HEK293 (cell line): Measurements from ENCODE around the gene BTBD6.

Source experiments
- GLI4 ChIP-seq: fragments of 450-650 bp; formaldehyde crosslinking; IDR thresholded peaks from 2 replicates; pipeline ENCODE4 v1.5.1; 2016; ENCODE audit warnings: missing biosample characterization, missing genetic modification characterization
- GLIS1 ChIP-seq: fragments of 450-650 bp; formaldehyde crosslinking; IDR thresholded peaks from 2 replicates; pipeline ENCODE4 v1.5.1; 2016; ENCODE audit warnings: missing biosample characterization, missing genetic modification characterization
- GLIS2 ChIP-seq: fragments of 450-650 bp; formaldehyde crosslinking; IDR thresholded peaks from 2 replicates; pipeline ENCODE4 v1.5.1; 2016; ENCODE audit warnings: missing biosample characterization, missing genetic modification characterization
- MYNN ChIP-seq: fragments of 450-650 bp; formaldehyde crosslinking; IDR thresholded peaks from 2 replicates; pipeline ENCODE4 v1.5.1; 2016; ENCODE audit warnings: missing biosample characterization, missing genetic modification characterization, borderline replicate concordance
- YY1 ChIP-seq: fragments of 450-650 bp; formaldehyde crosslinking; IDR thresholded peaks from 2 replicates; pipeline ENCODE4 v1.5.1; 2018; ENCODE audit warnings: missing biosample characterization, missing genetic modification characterization
- ZBTB7A ChIP-seq: fragments of 450-650 bp; formaldehyde crosslinking; IDR thresholded peaks from 2 replicates; pipeline ENCODE4 v1.5.1; 2016; ENCODE audit warnings: low read depth, missing biosample characterization, missing genetic modification characterization
- ZNF175 ChIP-seq: fragments of 450-650 bp; formaldehyde crosslinking; IDR thresholded peaks from 2 replicates; pipeline ENCODE4 v1.5.1; 2016; ENCODE audit warnings: missing biosample characterization, missing genetic modification characterization
- ZNF221 ChIP-seq: fragments of 450-650 bp; formaldehyde crosslinking; IDR thresholded peaks from 2 replicates; pipeline ENCODE4 v1.5.1; 2017; ENCODE audit warnings: missing biosample characterization, missing genetic modification characterization, borderline replicate concordance
- ZNF223 ChIP-seq: fragments of 450-650 bp; formaldehyde crosslinking; IDR thresholded peaks from 2 replicates; pipeline ENCODE4 v1.5.1; 2016; ENCODE audit warnings: missing biosample characterization, missing genetic modification characterization
- ZNF248 ChIP-seq: fragments of 450-650 bp; formaldehyde crosslinking; IDR thresholded peaks from 2 replicates; pipeline ENCODE4 v1.5.1; 2017; ENCODE audit warnings: missing biosample characterization, missing genetic modification characterization
- ZNF311 ChIP-seq: fragments of 450-650 bp; formaldehyde crosslinking; IDR thresholded peaks from 2 replicates; pipeline ENCODE4 v1.5.1; 2017; ENCODE audit warnings: missing biosample characterization, missing genetic modification characterization, borderline replicate concordance
- ZNF404 ChIP-seq: fragments of 450-650 bp; formaldehyde crosslinking; IDR thresholded peaks from 2 replicates; pipeline ENCODE4 v1.5.1; 2017; ENCODE audit warnings: missing biosample characterization, missing genetic modification characterization
- ZNF433 ChIP-seq: fragments of 450-650 bp; formaldehyde crosslinking; IDR thresholded peaks from 2 replicates; pipeline ENCODE4 v1.5.1; 2016; ENCODE audit warnings: missing biosample characterization, missing genetic modification characterization, low read depth
- ZNF521 ChIP-seq: fragments of 450-650 bp; formaldehyde crosslinking; IDR thresholded peaks from 2 replicates; pipeline ENCODE4 v1.5.1; 2017; ENCODE audit warnings: missing biosample characterization, mild to moderate bottlenecking, missing genetic modification characterization
- ZNF560 ChIP-seq: fragments of 450-650 bp; formaldehyde crosslinking; IDR thresholded peaks from 2 replicates; pipeline ENCODE4 v1.5.1; 2017; ENCODE audit warnings: missing biosample characterization, missing genetic modification characterization, borderline replicate concordance
- ZNF785 ChIP-seq: fragments of 450-650 bp; formaldehyde crosslinking; IDR thresholded peaks from 2 replicates; pipeline ENCODE4 v1.5.1; 2016; ENCODE audit warnings: missing biosample characterization, missing genetic modification characterization
- TF ChIP-seq, protein P1 (sequence below): fragments of 450-650 bp; formaldehyde crosslinking; IDR thresholded peaks from 2 replicates; pipeline ENCODE4 v1.5.1; 2016; ENCODE audit warnings: missing biosample characterization, missing genetic modification characterization
- TF ChIP-seq, protein P2 (sequence below): fragments of 450-650 bp; formaldehyde crosslinking; IDR thresholded peaks from 2 replicates; pipeline ENCODE4 v1.5.1; 2016; ENCODE audit warnings: missing biosample characterization, missing genetic modification characterization
- TF ChIP-seq, protein P3 (sequence below): fragments of 450-650 bp; formaldehyde crosslinking; IDR thresholded peaks from 2 replicates; pipeline ENCODE4 v1.5.1; 2016; ENCODE audit warnings: missing biosample characterization, missing genetic modification characterization
- TF ChIP-seq, protein P4 (sequence below): fragments of 450-650 bp; formaldehyde crosslinking; IDR thresholded peaks from 2 replicates; pipeline ENCODE4 v1.5.1; 2017; ENCODE audit warnings: missing biosample characterization, missing genetic modification characterization
- TF ChIP-seq, protein P5 (sequence below): fragments of 450-650 bp; IDR thresholded peaks from 2 replicates; pipeline ENCODE4 v1.5.1; 2018; ENCODE audit warnings: missing biosample characterization, mild to moderate bottlenecking, missing genetic modification characterization

BTBD6 gene

DNA sequence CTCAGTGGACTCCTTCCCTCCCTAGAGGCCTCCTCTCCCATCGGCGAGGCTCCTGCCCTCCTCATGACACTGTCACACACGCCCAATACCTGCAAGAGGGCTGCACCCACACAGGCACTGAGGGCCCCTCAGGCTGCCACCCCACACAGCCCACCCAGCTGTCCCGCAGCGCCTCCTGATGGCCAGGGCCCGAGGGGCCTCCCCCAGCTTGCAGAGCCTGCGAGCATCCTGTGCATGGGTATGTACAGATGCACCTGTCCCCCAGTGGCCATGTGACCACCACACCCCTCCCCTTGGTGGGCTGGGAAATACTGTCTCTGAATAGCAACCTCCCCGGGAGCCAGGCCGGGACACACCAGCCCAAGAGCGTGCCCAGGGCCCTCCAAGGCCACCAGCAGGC lies 48.3 kb upstream of the BTBD6 start (continued):
- TF ChIP-seq, protein P1, sequence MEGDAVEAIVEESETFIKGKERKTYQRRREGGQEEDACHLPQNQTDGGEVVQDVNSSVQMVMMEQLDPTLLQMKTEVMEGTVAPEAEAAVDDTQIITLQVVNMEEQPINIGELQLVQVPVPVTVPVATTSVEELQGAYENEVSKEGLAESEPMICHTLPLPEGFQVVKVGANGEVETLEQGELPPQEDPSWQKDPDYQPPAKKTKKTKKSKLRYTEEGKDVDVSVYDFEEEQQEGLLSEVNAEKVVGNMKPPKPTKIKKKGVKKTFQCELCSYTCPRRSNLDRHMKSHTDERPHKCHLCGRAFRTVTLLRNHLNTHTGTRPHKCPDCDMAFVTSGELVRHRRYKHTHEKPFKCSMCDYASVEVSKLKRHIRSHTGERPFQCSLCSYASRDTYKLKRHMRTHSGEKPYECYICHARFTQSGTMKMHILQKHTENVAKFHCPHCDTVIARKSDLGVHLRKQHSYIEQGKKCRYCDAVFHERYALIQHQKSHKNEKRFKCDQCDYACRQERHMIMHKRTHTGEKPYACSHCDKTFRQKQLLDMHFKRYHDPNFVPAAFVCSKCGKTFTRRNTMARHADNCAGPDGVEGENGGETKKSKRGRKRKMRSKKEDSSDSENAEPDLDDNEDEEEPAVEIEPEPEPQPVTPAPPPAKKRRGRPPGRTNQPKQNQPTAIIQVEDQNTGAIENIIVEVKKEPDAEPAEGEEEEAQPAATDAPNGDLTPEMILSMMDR (tag by site-specific recombination), result 0 out of 2 replicates have a peak, but pooled peaks have one; percentile 23
- TF ChIP-seq, protein P2, sequence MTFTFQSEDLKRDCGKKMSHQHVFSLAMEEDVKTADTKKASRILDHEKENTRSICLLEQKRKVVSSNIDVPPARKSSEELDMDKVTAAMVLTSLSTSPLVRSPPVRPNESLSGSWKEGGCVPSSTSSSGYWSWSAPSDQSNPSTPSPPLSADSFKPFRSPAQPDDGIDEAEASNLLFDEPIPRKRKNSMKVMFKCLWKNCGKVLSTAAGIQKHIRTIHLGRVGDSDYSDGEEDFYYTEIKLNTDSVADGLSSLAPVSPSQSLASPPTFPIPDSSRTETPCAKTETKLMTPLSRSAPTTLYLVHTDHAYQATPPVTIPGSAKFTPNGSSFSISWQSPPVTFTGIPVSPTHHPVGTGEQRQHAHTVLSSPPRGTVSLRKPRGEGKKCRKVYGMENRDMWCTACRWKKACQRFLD, result no peak
- TF ChIP-seq YY1 (tag by site-specific recombination) (no peak), ZNF248 (tag by site-specific recombination) (no peak), ZNF433 (tag by site-specific recombination) (no peak), ZNF175 (no peak), GLIS2 (tag by site-specific recombination) (peak; percentile 59), ZNF404 (tag by site-specific recombination) (no peak), ZNF560 (no peak), GLIS1 (tag by site-specific recombination) (peak; percentile 39; the same call in 1 of the 2 replicates), ZNF521 (tag by site-specific recombination) (no peak), ZNF221 (tag by site-specific recombination) (no peak), ZNF311 (tag by site-specific recombination) (no peak), ZNF223 (tag by site-specific recombination) (no peak), ZBTB7A (tag by site-specific recombination) (no peak), MYNN (tag by site-specific recombination) (no peak), GLI4 (tag by site-specific recombination) (no peak), ZNF785 (no peak)
- TF ChIP-seq, protein P3, sequence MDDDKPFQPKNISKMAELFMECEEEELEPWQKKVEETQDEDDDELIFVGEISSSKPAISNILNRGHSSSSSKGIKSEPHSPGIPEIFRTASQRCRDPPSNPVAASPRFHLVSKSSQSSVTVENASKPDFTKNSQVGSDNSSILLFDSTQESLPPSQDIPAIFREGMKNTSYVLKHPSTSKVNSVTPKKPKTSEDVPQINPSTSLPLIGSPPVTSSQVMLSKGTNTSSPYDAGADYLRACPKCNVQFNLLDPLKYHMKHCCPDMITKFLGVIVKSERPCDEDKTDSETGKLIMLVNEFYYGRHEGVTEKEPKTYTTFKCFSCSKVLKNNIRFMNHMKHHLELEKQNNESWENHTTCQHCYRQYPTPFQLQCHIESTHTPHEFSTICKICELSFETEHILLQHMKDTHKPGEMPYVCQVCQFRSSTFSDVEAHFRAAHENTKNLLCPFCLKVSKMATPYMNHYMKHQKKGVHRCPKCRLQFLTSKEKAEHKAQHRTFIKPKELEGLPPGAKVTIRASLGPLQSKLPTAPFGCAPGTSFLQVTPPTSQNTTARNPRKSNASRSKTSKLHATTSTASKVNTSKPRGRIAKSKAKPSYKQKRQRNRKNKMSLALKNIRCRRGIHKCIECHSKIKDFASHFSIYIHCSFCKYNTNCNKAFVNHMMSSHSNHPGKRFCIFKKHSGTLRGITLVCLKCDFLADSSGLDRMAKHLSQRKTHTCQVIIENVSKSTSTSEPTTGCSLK (tag by site-specific recombination), result no peak
- TF ChIP-seq, protein P4, sequence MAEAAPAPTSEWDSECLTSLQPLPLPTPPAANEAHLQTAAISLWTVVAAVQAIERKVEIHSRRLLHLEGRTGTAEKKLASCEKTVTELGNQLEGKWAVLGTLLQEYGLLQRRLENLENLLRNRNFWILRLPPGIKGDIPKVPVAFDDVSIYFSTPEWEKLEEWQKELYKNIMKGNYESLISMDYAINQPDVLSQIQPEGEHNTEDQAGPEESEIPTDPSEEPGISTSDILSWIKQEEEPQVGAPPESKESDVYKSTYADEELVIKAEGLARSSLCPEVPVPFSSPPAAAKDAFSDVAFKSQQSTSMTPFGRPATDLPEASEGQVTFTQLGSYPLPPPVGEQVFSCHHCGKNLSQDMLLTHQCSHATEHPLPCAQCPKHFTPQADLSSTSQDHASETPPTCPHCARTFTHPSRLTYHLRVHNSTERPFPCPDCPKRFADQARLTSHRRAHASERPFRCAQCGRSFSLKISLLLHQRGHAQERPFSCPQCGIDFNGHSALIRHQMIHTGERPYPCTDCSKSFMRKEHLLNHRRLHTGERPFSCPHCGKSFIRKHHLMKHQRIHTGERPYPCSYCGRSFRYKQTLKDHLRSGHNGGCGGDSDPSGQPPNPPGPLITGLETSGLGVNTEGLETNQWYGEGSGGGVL (tag by site-specific recombination), result no peak
- TF ChIP-seq, protein P5, sequence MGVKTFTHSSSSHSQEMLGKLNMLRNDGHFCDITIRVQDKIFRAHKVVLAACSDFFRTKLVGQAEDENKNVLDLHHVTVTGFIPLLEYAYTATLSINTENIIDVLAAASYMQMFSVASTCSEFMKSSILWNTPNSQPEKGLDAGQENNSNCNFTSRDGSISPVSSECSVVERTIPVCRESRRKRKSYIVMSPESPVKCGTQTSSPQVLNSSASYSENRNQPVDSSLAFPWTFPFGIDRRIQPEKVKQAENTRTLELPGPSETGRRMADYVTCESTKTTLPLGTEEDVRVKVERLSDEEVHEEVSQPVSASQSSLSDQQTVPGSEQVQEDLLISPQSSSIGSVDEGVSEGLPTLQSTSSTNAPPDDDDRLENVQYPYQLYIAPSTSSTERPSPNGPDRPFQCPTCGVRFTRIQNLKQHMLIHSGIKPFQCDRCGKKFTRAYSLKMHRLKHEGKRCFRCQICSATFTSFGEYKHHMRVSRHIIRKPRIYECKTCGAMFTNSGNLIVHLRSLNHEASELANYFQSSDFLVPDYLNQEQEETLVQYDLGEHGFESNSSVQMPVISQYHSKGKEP, result 0 out of 2 replicates have a peak, but pooled peaks have one; percentile 64
